HPDE6-E6E7 (cell line): Measurements from ENCODE around the gene ATP8B4.
"Not testable (repeated sequence)": the region's sequence is repeated elsewhere in the genome, so short reads cannot be mapped to it uniquely, and the experiment has no call there.

Source experiments
- DNase-seq: peaks from one replicate; pipeline ENCODE4 v3.0.0; 2011; ENCODE audit warnings: missing footprints; ENCODE audit errors: extremely low spot score

ATP8B4 gene

GRCh38 chr15:50119063-50120040 lies at the start of gene ATP8B4:
Gene ATP8B4, minus strand, starts transcription at chr15:50119233. Its CDS starts 12,267 bp downstream, at chr15:50106966.
- DNase-seq: no peak

GRCh38 chr15:50168379-50168778 lies 49.3 kb upstream of the ATP8B4 start:
- DNase-seq: no peak

GRCh38 chr15:50167110-50167509 lies 48.1 kb upstream of the ATP8B4 start:
- DNase-seq: no peak

- no peak for DNase-seq
Observed at GRCh38 chr15:50166216-50166615, 47.2 kb upstream of the ATP8B4 start.

- DNase-seq: no peak
Observed at GRCh38 chr15:50164458-50164857, 45.4 kb upstream of the ATP8B4 start.

- DNase-seq: no peak
Observed at GRCh38 chr15:50163719-50164410, 44.8 kb upstream of the ATP8B4 start.

GRCh38 chr15:50162969-50163718 lies 44.1 kb upstream of the ATP8B4 start:
- no peak for DNase-seq

- DNase-seq: not testable (repeated sequence)
Observed at GRCh38 chr15:50158236-50158635, 39.2 kb upstream of the ATP8B4 start.

GRCh38 chr15:50151476-50151875 lies 32.4 kb upstream of the ATP8B4 start:
- DNase-seq: no peak

GRCh38 chr15:50150851-50151250 lies 31.8 kb upstream of the ATP8B4 start:
- no peak for DNase-seq

GRCh38 chr15:50150349-50150748 lies 31.3 kb upstream of the ATP8B4 start:
- no peak for DNase-seq

- no peak for DNase-seq
Observed at GRCh38 chr15:50149090-50149489, 30.1 kb upstream of the ATP8B4 start.

- no peak for DNase-seq
Observed at GRCh38 chr15:50148362-50148963, 29.4 kb upstream of the ATP8B4 start.

GRCh38 chr15:50146632-50147031 lies 27.6 kb upstream of the ATP8B4 start:
- DNase-seq: no peak

GRCh38 chr15:50145451-50145872 lies 26.4 kb upstream of the ATP8B4 start:
- DNase-seq: peak; percentile 48

- DNase-seq: no peak
Observed at GRCh38 chr15:50144341-50145120, 25.5 kb upstream of the ATP8B4 start.

GRCh38 chr15:50143255-50143860 lies 24.3 kb upstream of the ATP8B4 start:
- DNase-seq: no peak

- no peak for DNase-seq
Observed at GRCh38 chr15:50141856-50142255, 22.8 kb upstream of the ATP8B4 start.

GRCh38 chr15:50140983-50141382 lies 21.9 kb upstream of the ATP8B4 start:
- no peak for DNase-seq

- DNase-seq: no peak
Observed at GRCh38 chr15:50140098-50140497, 21.1 kb upstream of the ATP8B4 start.
